ENCODE data around the gene TASOR. TPM values are rescaled to one million over a fixed set of nuclear protein-coding genes. Genes with fewer than 3 reads are reported as not detected.
"Not testable (repeated sequence)": the region's sequence is repeated elsewhere in the genome, so short reads cannot be mapped to it uniquely, and the experiment has no call there.

Gene TASOR
- total RNA-seq, 1 donor from 2014 or later, result 25.8 TPM

- no peaks in the 10 kb centered on the region for H3K27me3 ChIP-seq (ENCODE audit: low read depth)
- intact Hi-C loops (cut with micrococcal nuclease), result loop anchor here (2.0 to 5.0 kb wide), 2 partner anchors 95 to 286 kb away; no protein-coding TSS in a partner anchor
- peaks cover 3% of the 10 kb centered on the region for H3K4me1 ChIP-seq
- DNase-seq, result no peak
- no peak overlapping the region for H3K27ac ChIP-seq (replicated peaks)
- peaks cover 9% of the 10 kb centered on the region for H3K9me3 ChIP-seq (replicated peaks)
- TF ChIP-seq, protein P1, sequence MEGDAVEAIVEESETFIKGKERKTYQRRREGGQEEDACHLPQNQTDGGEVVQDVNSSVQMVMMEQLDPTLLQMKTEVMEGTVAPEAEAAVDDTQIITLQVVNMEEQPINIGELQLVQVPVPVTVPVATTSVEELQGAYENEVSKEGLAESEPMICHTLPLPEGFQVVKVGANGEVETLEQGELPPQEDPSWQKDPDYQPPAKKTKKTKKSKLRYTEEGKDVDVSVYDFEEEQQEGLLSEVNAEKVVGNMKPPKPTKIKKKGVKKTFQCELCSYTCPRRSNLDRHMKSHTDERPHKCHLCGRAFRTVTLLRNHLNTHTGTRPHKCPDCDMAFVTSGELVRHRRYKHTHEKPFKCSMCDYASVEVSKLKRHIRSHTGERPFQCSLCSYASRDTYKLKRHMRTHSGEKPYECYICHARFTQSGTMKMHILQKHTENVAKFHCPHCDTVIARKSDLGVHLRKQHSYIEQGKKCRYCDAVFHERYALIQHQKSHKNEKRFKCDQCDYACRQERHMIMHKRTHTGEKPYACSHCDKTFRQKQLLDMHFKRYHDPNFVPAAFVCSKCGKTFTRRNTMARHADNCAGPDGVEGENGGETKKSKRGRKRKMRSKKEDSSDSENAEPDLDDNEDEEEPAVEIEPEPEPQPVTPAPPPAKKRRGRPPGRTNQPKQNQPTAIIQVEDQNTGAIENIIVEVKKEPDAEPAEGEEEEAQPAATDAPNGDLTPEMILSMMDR (IDR thresholded peaks at IDR 0.05; ENCODE audit: borderline replicate concordance), result peak; percentile 92
- H3K4me3 ChIP-seq, result no peak overlapping the region
- no peaks in the 10 kb centered on the region for H3K36me3 ChIP-seq
These were observed 19.6 kb upstream of the TASOR start for GRCh38 chr3:56702490-56703315.

GRCh38 chr3:56700151-56700550 is 17.1 kb upstream of the TASOR start:
- no peak for DNase-seq
- H3K27ac ChIP-seq (replicated peaks), result no peak overlapping the region
- no peak overlapping the region for H3K4me3 ChIP-seq
- no peaks in the 10 kb centered on the region for H3K9me3 ChIP-seq (replicated peaks)
- no peaks in the 10 kb centered on the region for H3K36me3 ChIP-seq
- no peaks in the 10 kb centered on the region for H3K27me3 ChIP-seq (ENCODE audit: low read depth)
- peaks cover 3% of the 10 kb centered on the region for H3K4me1 ChIP-seq
- intact Hi-C loops (cut with micrococcal nuclease), result loop anchor here (5.0 kb wide), 1 partner anchor 97 kb away; no protein-coding TSS in a partner anchor
- TF ChIP-seq, protein P1 (IDR thresholded peaks at IDR 0.05; ENCODE audit: borderline replicate concordance), result no peak

DNA sequence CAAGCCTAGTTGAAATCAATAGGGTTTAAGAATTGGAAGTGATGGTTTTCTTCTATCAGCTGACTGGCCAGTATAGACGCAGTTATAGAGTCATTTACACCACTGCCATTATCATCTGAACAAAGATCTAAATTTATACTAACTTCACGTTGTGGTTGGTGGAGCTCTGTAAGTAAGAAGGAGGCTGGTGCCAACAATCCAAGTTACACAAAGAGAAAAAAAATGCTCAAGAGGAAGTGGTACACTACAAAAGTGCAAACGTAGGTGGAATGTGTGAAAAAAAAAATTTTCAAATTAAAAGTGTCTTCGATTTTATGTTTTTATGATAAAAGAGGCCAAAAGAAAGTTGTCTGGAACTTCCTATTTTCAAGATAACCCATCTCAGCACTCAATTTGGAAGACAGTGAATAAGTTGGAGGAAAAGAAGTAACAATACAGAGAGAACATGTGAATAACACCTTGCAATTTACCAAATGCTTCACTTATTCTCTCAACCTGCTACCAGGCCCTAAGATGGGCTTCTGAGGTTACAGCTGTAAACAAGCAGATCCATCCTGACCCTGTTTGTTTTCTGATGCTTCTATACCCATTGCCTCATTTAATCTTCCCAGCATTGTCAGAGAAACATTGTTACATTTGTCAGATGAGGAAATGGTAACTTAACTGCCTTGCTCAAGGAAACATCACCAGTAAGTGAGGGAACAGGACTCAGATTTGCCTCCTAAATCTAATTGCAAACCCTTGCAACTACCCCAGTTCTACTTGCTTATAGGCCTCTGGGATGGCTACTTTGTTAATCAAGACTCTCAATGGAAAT is 12.0 kb upstream of the TASOR start:
- H3K27ac ChIP-seq (replicated peaks), result no peak overlapping the region
- intact Hi-C loops (cut with micrococcal nuclease), result no loop called here
- H3K4me3 ChIP-seq, result no peak overlapping the region
- H3K4me1 ChIP-seq, result no peaks in the 10 kb centered on the region
- H3K36me3 ChIP-seq, result no peaks in the 10 kb centered on the region
- no peaks in the 10 kb centered on the region for H3K9me3 ChIP-seq (replicated peaks)
- DNase-seq, result no peak
- no peaks in the 10 kb centered on the region for H3K27me3 ChIP-seq (ENCODE audit: low read depth)
- TF ChIP-seq, protein P1 (IDR thresholded peaks at IDR 0.05; ENCODE audit: borderline replicate concordance), result no peak

- Histone ChIP-seq H3K27me3 (ENCODE audit: low read depth) (no peaks in the 10 kb centered on the region), H3K36me3 (no peaks in the 10 kb centered on the region), H3K9me3 (replicated peaks) (no peaks in the 10 kb centered on the region), H3K27ac (replicated peaks) (no peak overlapping the region), H3K4me1 (no peaks in the 10 kb centered on the region), H3K4me3 (no peak overlapping the region)
- TF ChIP-seq, protein P1 (IDR thresholded peaks at IDR 0.05; ENCODE audit: borderline replicate concordance), result no peak
- intact Hi-C loops (cut with micrococcal nuclease), result no loop called here
- no peak for DNase-seq
These were observed 10.7 kb upstream of the TASOR start for GRCh38 chr3:56693750-56694149.

DNA sequence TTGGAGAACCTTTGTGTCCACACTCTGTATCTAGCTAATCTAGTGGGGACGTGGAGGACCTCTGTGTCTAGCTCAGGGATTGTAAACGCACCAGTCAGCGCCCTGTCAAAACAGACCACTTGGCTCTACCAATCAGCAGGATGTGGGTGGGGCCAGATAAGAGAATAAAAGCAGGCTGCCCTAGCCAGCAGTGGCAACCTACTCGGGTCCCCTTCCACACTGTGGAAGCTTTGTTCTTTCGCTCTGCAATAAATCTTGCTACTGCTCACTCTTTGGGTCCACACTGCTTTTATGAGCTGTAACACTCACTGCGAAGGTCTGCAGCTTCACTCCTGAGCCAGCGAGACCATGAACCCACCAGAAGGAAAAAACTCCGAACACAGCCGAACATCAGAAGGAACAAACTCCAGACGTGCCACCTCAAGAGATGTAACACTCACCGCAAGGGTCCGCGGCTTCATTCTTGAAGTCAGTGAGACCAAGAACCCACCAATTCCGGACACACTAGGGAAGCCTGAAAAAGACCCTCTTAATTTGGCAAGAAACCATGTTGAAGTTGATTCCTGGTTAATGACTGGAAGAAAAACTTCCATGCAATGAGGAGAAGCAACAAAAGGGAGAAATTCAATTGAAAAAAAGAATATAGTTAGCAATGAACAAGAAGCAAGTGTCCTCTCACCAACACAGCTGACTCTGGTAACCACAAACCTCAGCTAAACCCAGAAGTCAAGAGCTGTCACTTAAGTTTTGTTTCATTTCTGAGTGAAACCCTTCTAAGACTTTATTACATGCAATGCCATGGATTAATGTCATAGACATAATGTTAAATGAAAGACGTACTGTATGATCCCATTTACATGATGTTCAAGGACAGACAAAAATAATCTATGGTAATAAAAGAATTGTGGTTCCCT is 9.7 kb upstream of the TASOR start:
- DNase-seq; H3K27ac ChIP-seq (replicated peaks); H3K9me3 ChIP-seq (replicated peaks); H3K4me3 ChIP-seq; H3K36me3 ChIP-seq; intact Hi-C loops (cut with micrococcal nuclease); H3K4me1 ChIP-seq; H3K27me3 ChIP-seq (ENCODE audit: low read depth): not testable (repeated sequence)

GRCh38 chr3:56692001-56692365 is 8.9 kb upstream of the TASOR start:
- intact Hi-C loops (cut with micrococcal nuclease); DNase-seq: not testable (repeated sequence)

More at GRCh38 chr3:56692001-56692365, 8.9 kb upstream of the TASOR start:
- not testable (repeated sequence) for H3K4me3 ChIP-seq; H3K36me3 ChIP-seq; H3K27me3 ChIP-seq (ENCODE audit: low read depth); H3K27ac ChIP-seq (replicated peaks); H3K4me1 ChIP-seq; H3K9me3 ChIP-seq (replicated peaks)

All from left ventricle myocardium inferior (tissue), 1 donor.